ENCODE data around the gene PHF23. TPM values are rescaled to one million over a fixed set of nuclear protein-coding genes. Genes with fewer than 3 reads are reported as not detected.

The PHF23 gene
- total and polyA plus RNA-seq, 9 of the 15 experiments (the other 6 are each of a cell fraction or from before 2014, with no cell fraction given) = 7.4 to 87.5 (median 33.7) TPM

DNA sequence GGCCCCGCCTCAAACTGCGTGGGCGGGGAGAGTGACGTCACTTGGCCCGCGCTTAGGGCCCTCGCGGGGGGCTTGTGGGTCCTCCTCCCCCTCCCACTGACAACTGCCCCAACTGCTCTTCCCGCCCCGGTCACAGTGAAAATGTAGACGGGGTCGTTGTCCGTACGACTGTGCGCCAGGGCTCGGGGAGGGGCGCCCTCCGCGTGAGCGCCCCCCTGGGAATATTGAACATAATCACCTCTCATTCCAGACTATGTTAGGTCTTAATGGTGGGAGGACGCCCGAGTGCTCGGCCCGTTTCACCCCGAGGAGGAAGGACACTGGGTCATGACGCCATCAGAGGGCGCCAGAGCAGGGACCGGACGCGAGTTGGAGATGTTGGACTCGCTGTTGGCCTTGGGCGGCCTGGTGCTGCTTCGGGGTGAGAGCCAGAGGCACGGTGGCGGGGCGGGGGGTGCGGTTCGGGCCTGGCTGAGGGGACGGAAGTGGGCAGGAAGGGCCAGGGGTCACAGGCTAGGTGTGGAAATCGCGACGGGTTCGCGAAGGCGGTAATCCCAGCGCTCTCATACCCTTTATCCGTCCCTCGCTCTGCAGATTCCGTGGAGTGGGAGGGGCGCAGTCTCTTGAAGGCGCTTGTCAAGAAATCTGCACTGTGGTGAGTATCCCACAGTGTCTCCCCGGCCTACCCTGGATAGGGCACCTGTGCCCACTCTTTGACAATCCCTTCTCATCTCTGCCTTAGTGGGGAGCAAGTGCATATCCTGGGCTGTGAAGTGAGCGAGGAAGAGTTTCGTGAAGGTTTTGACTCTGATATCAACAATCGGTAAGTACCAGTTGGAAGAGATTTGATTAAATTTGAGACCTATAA lies 13.2 kb upstream of the PHF23 start, which contains the start of gene ELP5 (continued):
- TF ChIP-seq C11orf30 (IDR thresholded peaks at IDR 0.05; ENCODE audit: low read depth) (peak; percentile 73), SMAD3 (CRISPR knock-in tag; conservative IDR thresholded peaks at IDR 0.05) (no peak), SMC3 (conservative IDR thresholded peaks at IDR 0.05; ENCODE audit: insufficient read depth, low read depth, low read length) (0 out of 2 replicates have a peak, but pooled peaks have one; percentile 2), RUNX1 (IDR thresholded peaks at IDR 0.05; ENCODE audit: low read depth) (no peak), TEAD2 (tag; IDR thresholded peaks at IDR 0.05) (no peak), LEF1 (IDR thresholded peaks at IDR 0.05) (peak; percentile 55), CTBP1 (IDR thresholded peaks at IDR 0.05; ENCODE audit: borderline replicate concordance) (peak; percentile 58), ZNF184 (CRISPR knock-in tag; IDR thresholded peaks at IDR 0.05) (no peak)

DNA sequence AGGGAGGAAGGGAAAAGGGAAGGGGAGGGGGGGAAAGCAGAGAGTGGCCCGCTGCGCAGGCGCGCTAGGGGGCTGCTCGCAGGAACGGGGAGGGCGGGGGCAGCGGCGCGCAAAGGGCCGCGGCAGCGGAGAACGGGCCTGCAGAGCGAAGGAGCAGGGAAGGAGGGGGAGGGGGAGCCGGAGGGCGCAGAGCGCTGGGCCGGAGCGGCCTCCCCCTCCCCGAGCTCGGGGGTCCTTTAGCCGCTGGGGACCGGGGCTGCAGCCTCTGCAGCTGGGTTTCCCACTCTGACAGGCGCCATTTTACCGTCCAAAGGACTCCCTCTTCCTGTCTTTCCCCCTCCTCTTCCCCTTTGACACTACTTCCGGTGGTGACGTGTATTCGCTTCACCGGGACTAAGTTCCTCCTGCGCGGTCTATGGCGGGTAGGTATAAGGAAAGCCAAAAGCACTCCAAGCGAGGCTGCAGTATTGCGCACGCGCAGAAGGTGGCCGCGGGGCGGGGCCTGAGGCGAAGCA lies 12.5 kb upstream of the PHF23 start, which contains the start of gene CTDNEP1:
Gene CTDNEP1, minus strand, starts transcription at position 74 of the 515 bp plus-strand sequence. CDS start 438 bp downstream, outside the sequence.
- POLR2A ChIA-PET = interaction anchor here (0.5 to 1.7 kb wide), 5 partner anchors 8 to 199 kb away, joined by 3 to 16 read pairs (median 3); partner anchors contain the start of genes GABARAP and PHF23
- peaks cover 48% of the 10 kb centered on the region for H3K36me3 ChIP-seq (ENCODE audit: control insufficient read depth, insufficient read depth, low read length)
- intact Hi-C loops (cut with micrococcal nuclease) = loop anchor here (2.0 kb wide), 1 partner anchor 13 kb away; the partner anchor contains the start of gene PHF23
- no peaks in the 10 kb centered on the region for H3K9me3 ChIP-seq (replicated peaks; ENCODE audit: control insufficient read depth, insufficient read depth, low read depth, low read length)
- CTCF ChIA-PET (ENCODE audit: low intra/inter-chr PET ratio) = interaction anchor here (0.6 kb wide), 1 partner anchor 55 kb away, joined by 3 read pairs; the partner anchor contains the start of gene EIF5A
- H3K9me1 ChIP-seq (ENCODE audit: control insufficient read depth, insufficient read depth, low read length) = no peaks in the 10 kb centered on the region
- H3K27ac ChIP-seq (ENCODE audit: extremely low read depth, low read depth, low read length) = peak within 1 kb of the TSS; percentile 96
- ATAC-seq (peak; percentile 96), DNase-seq (ENCODE audit: extremely low read depth in 1 of 4, low spot score in 3 of 4) (peak; percentile 73 to 97 (median 88)), FAIRE-seq (peak; percentile 100)
- BruUV-seq (replicated peaks) = no TSS peak
- H3K4me2 ChIP-seq (ENCODE audit: insufficient read depth, low read length) = peak within 1 kb of the TSS; percentile 98
- peak within 1 kb of the TSS; percentile 97 to 98 for H3K9ac ChIP-seq (ENCODE audit: insufficient read depth in 1 of 2, low read depth in 2 of 2, low read length in 2 of 2)
- in situ Hi-C loops (cut with MboI) = no loop called here
- WGBS (ENCODE audit: insufficient coverage, low coverage, missing lambda C conversion rate) = under 1% methylated on average over 17 of the region's 41 CpGs
- no peaks in the 10 kb centered on the region for H3K27me3 ChIP-seq (ENCODE audit: control insufficient read depth in 2 of 2, insufficient read depth in 2 of 2, low read length in 2 of 2)
- peaks cover 61% of the 10 kb centered on the region for H3K79me2 ChIP-seq (ENCODE audit: control insufficient read depth, insufficient read depth, low read length)
- H3K4me3 ChIP-seq = peak within 1 kb of the TSS; percentile 95
- H3K4me1 ChIP-seq (replicated peaks in 1 of 2; ENCODE audit: control insufficient read depth in 2 of 2, insufficient read depth in 2 of 2, low read length in 2 of 2) = peaks cover 13 to 19% of the 10 kb centered on the region in 2 experiments; a peak in 4 of 5 replicates
- peak within 1 kb of the TSS; percentile 96 for H2AFZ ChIP-seq (ENCODE audit: low read depth, low read length)
- H4K20me1 ChIP-seq (replicated peaks; ENCODE audit: control insufficient read depth, insufficient read depth, low read length) = no peaks in the 10 kb centered on the region
- peak; percentile 39 for TF ChIP-seq TAF1 (IDR thresholded peaks at IDR 0.05; ENCODE audit: control insufficient read depth, extremely low read depth, insufficient read depth, low read length, severe bottlenecking)
- no peak for TF ChIP-seq MTA3 (IDR thresholded peaks at IDR 0.05; ENCODE audit: borderline replicate concordance)
- TF ChIP-seq PYGO2 (tag; IDR thresholded peaks at IDR 0.05) = no peak
- peak; percentile 15; the same call in 1 of the 2 replicates for TF ChIP-seq BRD4 (IDR thresholded peaks at IDR 0.05)
- no peak for TF ChIP-seq NFIC (IDR thresholded peaks at IDR 0.05)
- TF ChIP-seq, protein P1, sequence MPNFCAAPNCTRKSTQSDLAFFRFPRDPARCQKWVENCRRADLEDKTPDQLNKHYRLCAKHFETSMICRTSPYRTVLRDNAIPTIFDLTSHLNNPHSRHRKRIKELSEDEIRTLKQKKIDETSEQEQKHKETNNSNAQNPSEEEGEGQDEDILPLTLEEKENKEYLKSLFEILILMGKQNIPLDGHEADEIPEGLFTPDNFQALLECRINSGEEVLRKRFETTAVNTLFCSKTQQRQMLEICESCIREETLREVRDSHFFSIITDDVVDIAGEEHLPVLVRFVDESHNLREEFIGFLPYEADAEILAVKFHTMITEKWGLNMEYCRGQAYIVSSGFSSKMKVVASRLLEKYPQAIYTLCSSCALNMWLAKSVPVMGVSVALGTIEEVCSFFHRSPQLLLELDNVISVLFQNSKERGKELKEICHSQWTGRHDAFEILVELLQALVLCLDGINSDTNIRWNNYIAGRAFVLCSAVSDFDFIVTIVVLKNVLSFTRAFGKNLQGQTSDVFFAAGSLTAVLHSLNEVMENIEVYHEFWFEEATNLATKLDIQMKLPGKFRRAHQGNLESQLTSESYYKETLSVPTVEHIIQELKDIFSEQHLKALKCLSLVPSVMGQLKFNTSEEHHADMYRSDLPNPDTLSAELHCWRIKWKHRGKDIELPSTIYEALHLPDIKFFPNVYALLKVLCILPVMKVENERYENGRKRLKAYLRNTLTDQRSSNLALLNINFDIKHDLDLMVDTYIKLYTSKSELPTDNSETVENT (CRISPR knock-in tag; IDR thresholded peaks at IDR 0.05) = peak; percentile 64; the same call in 1 of the 2 replicates
- peak; percentile 40 for TF ChIP-seq TBP (optimal IDR thresholded peaks at IDR 0.05; ENCODE audit: low read depth, low read length)
- TF ChIP-seq MBD2 (IDR thresholded peaks at IDR 0.05; ENCODE audit: borderline replicate concordance, low read depth) = peak; percentile 13; the same call in 1 of the 2 replicates
- TF ChIP-seq CREB1 (IDR thresholded peaks at IDR 0.05) = peak; percentile 68; the same call in 1 of the 2 replicates
- no peak for TF ChIP-seq CREB1 (CRISPR knock-in tag; IDR thresholded peaks at IDR 0.05)

All from K562 (cell line).